ENCODE data around the gene USP32. TPM values are rescaled to one million over a fixed set of nuclear protein-coding genes. Genes with fewer than 3 reads are reported as not detected.

Gene USP32
- total RNA-seq, 1 experiment from 2014 or later: 73.5 TPM

DNA sequence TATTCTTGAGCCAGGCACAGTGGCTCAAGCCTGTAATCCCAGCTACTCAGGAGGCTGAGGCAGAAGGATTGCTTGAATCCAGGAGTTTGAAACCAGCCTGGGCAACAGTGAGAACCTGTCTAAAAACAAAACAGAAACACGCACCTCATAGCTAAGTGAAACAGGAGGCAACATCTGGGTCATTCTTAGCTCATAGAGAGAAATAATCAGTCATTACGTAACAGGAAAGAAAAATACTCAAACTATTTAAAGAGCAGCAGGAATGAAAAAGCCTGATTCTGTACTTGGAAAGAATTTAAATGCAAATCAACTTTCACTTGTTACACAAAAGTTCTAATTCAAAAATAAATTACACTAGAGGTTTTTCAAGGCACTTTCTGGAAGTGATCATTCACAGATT, 47.6 kb upstream of the USP32 start:
- Histone ChIP-seq H3K4ac (ENCODE audit: low read depth, low read length) (no peak overlapping the region), H4K8ac (replicated peaks; ENCODE audit: insufficient read length, low read depth, low read length) (no peak overlapping the region), H3K4me1 (ENCODE audit: insufficient read depth, low read length) (no peaks in the 10 kb centered on the region; the same call in 1 of the 2 replicates), H3K23me2 (ENCODE audit: insufficient read length, low read depth, low read length, poor library complexity, severe bottlenecking) (no peaks in the 10 kb centered on the region), H3K27me3 (ENCODE audit: insufficient read depth, low read length) (no peaks in the 10 kb centered on the region), H2BK5ac (ENCODE audit: insufficient read length, low read length) (no peak overlapping the region), H3K18ac (ENCODE audit: insufficient read length, low read depth, low read length) (no peak overlapping the region), H3K14ac (ENCODE audit: insufficient read depth, low read length) (no peak overlapping the region), H2AFZ (ENCODE audit: low read length) (no peak overlapping the region), H3K23ac (ENCODE audit: insufficient read length, low read depth, low read length) (no peak overlapping the region), H3K4me2 (ENCODE audit: insufficient read depth, insufficient read length, low read length) (no peak overlapping the region), H3K56ac (ENCODE audit: insufficient read length, low read depth, low read length) (no peak overlapping the region), H2BK15ac (ENCODE audit: low read depth, low read length) (no peak overlapping the region), H3K79me1 (ENCODE audit: insufficient read depth, low read depth, low read length, poor library complexity, severe bottlenecking) (no peaks in the 10 kb centered on the region), H2AK5ac (ENCODE audit: insufficient read length, low read length) (no peak overlapping the region), H3K9ac (ENCODE audit: extremely low read depth, insufficient read length, low read length) (no peak overlapping the region), H2BK12ac (ENCODE audit: insufficient read length, low read depth, low read length) (no peak overlapping the region), H2BK120ac (ENCODE audit: low read depth, low read length, poor library complexity, severe bottlenecking) (no peak overlapping the region), H4K20me1 (ENCODE audit: control insufficient read depth, insufficient read depth, insufficient read length) (no peaks in the 10 kb centered on the region), H4K91ac (ENCODE audit: insufficient read length, low read depth, low read length) (no peak overlapping the region), H3K9me3 (ENCODE audit: control insufficient read depth, low read depth, low read length) (no peaks in the 10 kb centered on the region), H2BK20ac (ENCODE audit: low read depth, low read length, poor library complexity, severe bottlenecking) (no peak overlapping the region), H4K5ac (ENCODE audit: insufficient read length, low read depth, low read length) (no peak overlapping the region), H3K27ac (ENCODE audit: insufficient read length, low read depth, low read length) (no peak overlapping the region), H3K79me2 (ENCODE audit: insufficient read depth, low read length) (no peaks in the 10 kb centered on the region), H3T11ph (ENCODE audit: low read length) (no peak overlapping the region)
- no peak for DNase-seq
- Mint-ChIP-seq H3K4me3 (no peak overlapping the region), H3K9me3 (peaks cover 3 to 8% of the 10 kb centered on the region in 2 experiments; a peak in 2 of 5 replicates), H3K36me3 (ENCODE audit: insufficient read depth in 1 of 3, low read depth in 3 of 3) (no peaks in the 10 kb centered on the region; a peak in 1 of 7 replicates), H3K4me1 (peaks cover 5 to 6% of the 10 kb centered on the region in 2 experiments; a peak in 3 of 4 replicates), H3K27me3 (ENCODE audit: low read depth) (no peaks in the 10 kb centered on the region; the same call in none of the 2 replicates), H3K27ac (0 out of 7 replicates have a peak overlapping the region, but pooled peaks of 1 of the 3 experiments have one; percentile 29)
- TF ChIP-seq, protein P1, sequence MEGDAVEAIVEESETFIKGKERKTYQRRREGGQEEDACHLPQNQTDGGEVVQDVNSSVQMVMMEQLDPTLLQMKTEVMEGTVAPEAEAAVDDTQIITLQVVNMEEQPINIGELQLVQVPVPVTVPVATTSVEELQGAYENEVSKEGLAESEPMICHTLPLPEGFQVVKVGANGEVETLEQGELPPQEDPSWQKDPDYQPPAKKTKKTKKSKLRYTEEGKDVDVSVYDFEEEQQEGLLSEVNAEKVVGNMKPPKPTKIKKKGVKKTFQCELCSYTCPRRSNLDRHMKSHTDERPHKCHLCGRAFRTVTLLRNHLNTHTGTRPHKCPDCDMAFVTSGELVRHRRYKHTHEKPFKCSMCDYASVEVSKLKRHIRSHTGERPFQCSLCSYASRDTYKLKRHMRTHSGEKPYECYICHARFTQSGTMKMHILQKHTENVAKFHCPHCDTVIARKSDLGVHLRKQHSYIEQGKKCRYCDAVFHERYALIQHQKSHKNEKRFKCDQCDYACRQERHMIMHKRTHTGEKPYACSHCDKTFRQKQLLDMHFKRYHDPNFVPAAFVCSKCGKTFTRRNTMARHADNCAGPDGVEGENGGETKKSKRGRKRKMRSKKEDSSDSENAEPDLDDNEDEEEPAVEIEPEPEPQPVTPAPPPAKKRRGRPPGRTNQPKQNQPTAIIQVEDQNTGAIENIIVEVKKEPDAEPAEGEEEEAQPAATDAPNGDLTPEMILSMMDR (conservative IDR thresholded peaks at IDR 0.05): no peak
- WGBS (ENCODE audit: extremely low coverage, insufficient read length, low lambda C conversion rate): no CpG with 5 or more reads among the region's 2 CpGs
